ENCODE data around the gene TMEM62. TPM values are rescaled to one million over a fixed set of nuclear protein-coding genes. Genes with fewer than 3 reads are reported as not detected.

TMEM62 gene
- total RNA-seq, 1 donor from 2014 or later, result 9.0 TPM

DNA sequence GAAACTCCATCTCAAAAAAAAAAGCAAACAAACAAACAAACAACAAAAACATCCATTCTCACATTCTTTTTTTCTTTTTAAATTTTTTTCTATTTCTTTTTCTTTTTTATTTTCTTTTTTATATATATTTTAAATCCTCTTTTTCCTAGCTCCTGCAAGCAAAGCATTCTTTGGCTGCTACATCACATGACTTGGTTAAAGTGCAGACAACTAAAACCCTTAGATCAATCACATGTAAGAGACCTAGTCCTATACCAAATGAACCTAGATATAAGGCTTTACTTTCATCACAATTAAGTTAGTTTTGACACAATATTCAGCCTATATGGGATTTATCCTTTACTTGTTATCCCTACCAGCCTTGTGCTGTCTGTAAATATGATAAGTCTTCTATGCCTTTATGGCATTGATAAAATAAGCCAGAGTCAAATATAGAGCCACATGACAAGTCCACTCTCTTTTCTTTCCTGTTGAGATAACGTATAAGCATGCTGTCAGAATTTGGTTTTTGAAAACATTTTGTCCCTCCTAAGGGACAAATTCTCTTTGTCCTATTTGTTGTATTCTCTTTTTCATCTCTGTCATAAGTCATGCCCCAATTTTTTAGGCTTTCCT, 38.9 kb upstream of the TMEM62 start:
- Histone ChIP-seq H3K27me3 (no peaks in the 10 kb centered on the region), H3K4me3 (no peak overlapping the region), H3K9me3 (no peaks in the 10 kb centered on the region), H3K4me1 (no peaks in the 10 kb centered on the region), H3K36me3 (peaks cover 0 to 11% of the 10 kb centered on the region in 2 donors), H3K27ac (no peak overlapping the region)
- intact Hi-C loops (cut with DNase I), result no loop called here
- TF ChIP-seq, protein P1, sequence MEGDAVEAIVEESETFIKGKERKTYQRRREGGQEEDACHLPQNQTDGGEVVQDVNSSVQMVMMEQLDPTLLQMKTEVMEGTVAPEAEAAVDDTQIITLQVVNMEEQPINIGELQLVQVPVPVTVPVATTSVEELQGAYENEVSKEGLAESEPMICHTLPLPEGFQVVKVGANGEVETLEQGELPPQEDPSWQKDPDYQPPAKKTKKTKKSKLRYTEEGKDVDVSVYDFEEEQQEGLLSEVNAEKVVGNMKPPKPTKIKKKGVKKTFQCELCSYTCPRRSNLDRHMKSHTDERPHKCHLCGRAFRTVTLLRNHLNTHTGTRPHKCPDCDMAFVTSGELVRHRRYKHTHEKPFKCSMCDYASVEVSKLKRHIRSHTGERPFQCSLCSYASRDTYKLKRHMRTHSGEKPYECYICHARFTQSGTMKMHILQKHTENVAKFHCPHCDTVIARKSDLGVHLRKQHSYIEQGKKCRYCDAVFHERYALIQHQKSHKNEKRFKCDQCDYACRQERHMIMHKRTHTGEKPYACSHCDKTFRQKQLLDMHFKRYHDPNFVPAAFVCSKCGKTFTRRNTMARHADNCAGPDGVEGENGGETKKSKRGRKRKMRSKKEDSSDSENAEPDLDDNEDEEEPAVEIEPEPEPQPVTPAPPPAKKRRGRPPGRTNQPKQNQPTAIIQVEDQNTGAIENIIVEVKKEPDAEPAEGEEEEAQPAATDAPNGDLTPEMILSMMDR (IDR thresholded peaks at IDR 0.05), result no peak
- DNase-seq (ENCODE audit: low spot score in 2 of 2), result no peak

DNA sequence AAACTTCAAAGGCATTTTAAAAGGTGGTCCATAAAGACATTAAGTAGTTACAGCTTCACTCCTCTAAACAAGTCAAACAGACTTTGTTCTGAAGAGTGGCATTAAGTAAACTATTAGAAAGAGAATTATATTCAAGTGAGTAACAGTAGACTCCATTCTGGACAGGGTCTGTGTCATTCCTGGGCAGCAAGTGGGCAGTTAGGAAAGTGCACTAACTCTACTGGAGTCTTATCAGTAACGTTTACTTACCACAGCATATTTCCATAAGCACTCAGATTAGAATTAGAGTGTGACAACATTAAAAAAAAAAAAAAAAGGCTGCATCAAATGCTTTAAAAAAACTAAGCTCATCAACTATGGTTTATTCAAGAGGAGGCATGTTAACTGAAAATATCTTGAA, 38.1 kb upstream of the TMEM62 start:
- intact Hi-C loops (cut with DNase I), result no loop called here
- Histone ChIP-seq H3K9me3 (no peaks in the 10 kb centered on the region), H3K4me1 (no peaks in the 10 kb centered on the region), H3K4me3 (no peak overlapping the region), H3K27me3 (no peaks in the 10 kb centered on the region), H3K36me3 (peaks cover 6 to 16% of the 10 kb centered on the region in 2 donors), H3K27ac (no peak overlapping the region)
- DNase-seq (ENCODE audit: low spot score in 2 of 2), result no peak
- TF ChIP-seq, protein P1 (IDR thresholded peaks at IDR 0.05), result no peak

DNA sequence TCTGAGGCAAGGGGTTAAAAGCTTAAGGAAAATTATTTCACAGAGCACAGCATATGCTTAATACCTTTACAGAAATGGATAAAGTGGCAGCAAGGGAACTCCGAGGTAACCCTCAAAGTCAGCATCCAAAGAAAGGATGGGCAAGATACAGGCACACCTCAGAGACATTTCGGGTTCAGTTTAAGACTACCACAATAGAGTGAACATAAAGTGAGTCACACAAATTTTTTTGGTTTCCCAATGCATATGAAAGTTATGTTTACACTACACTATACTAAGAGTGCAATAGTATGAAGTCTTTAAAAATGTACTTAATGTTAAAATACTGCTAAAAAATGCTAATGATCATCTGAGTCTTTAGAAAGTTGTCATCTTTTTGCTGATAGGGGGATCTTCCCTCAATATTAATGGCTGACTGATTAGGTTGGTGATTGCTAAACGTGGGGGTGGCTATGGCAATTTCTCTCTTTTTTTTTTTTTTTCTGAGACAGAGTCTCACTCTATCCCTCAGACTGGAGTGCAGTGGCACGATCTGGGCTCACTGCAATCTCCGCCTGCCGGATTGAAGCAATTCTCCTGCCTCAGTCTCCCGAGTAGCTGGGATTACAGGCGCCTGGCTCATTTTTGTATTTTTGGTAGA, 37.6 kb upstream of the TMEM62 start:
- Histone ChIP-seq H3K27me3 (no peaks in the 10 kb centered on the region), H3K9me3 (no peaks in the 10 kb centered on the region), H3K36me3 (peaks cover 10 to 16% of the 10 kb centered on the region in 2 donors), H3K4me3 (no peak overlapping the region), H3K4me1 (no peaks in the 10 kb centered on the region), H3K27ac (no peak overlapping the region)
- TF ChIP-seq, protein P1 (IDR thresholded peaks at IDR 0.05), result no peak
- intact Hi-C loops (cut with DNase I), result no loop called here
- DNase-seq (ENCODE audit: low spot score in 2 of 2), result no peak

DNA sequence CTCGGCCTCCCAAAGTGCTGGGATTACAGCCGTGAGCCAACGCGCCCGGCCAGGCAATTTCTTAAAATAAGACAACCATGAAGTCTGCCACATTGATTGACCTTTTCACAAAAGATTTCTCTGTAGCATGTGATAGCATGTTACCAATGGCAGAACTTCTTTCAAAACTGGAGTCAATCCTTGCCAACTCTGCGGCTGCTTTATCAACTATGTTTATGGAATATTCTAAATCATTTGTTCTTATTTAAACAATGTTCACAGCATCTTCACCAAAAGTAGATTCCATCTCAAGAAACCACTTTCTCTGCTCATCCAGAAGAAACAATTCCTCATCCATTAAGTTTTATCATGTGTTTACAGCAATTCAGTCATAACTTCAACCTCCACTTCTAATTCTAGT, 37.0 kb upstream of the TMEM62 start:
- TF ChIP-seq, protein P1 (IDR thresholded peaks at IDR 0.05), result no peak

DNA sequence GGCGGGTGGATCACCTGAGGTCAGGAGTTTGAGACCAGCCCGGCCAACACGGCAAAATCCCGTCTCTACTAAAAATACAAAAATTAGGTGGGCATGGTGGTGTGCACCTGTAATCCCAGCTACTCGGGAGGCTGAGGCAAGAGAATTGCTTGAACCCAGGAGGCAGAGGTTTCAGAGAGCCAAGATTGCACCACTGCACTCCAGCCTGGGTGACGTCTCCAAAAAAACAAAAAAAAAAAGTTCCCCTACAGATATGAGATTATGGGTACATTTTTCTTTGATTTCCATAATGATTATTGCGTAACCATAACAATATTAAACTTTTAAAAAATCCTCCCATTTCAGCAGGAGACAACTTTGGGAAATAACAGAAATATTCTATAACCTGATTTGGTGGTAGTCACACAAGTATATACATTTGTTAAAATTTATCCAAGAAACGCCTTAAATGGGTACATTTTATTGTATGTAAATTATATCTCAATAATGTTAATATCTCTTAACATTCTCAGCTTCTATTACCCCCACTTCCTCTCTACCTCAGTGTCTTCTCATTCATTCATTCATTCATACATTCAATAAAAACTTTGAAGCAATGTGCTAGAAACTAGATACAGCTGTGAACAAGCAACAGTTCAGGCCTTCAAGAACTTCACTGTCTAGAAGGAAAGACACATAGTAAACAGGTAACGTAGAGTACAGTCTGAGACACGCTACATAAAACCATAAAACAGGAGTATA, 34.1 kb upstream of the TMEM62 start:
- Histone ChIP-seq H3K4me3 (no peak overlapping the region), H3K27me3 (no peaks in the 10 kb centered on the region), H3K4me1 (peaks cover 0 to 5% of the 10 kb centered on the region in 2 donors), H3K36me3 (peaks cover 10% of the 10 kb centered on the region in 2 donors), H3K27ac (no peak overlapping the region), H3K9me3 (no peaks in the 10 kb centered on the region)
- intact Hi-C loops (cut with DNase I), result no loop called here
- TF ChIP-seq, protein P1 (IDR thresholded peaks at IDR 0.05), result no peak
- DNase-seq (ENCODE audit: low spot score in 2 of 2), result no peak

More for the DNA sequence above, 37.0 kb upstream of the TMEM62 start:
- Histone ChIP-seq H3K36me3 (peaks cover 10 to 13% of the 10 kb centered on the region in 2 donors), H3K27me3 (no peaks in the 10 kb centered on the region), H3K4me1 (no peaks in the 10 kb centered on the region), H3K4me3 (no peak overlapping the region), H3K9me3 (no peaks in the 10 kb centered on the region), H3K27ac (no peak overlapping the region)
- no peak for DNase-seq (ENCODE audit: low spot score in 2 of 2)
- intact Hi-C loops (cut with DNase I), result no loop called here
